GM12873 (cell line): Measurements from ENCODE around the gene CPHXL.

ENCODE experiments used
- CTCF ChIP-seq: IDR thresholded peaks from 2 replicates; pipeline ENCODE4 v1.5.1; 2012; ENCODE audit warnings: low read depth, mild to moderate bottlenecking, moderate library complexity, low read length, control low read depth; ENCODE audit not compliant: insufficient read depth; ENCODE audit errors: missing control alignments

CPHXL gene

GRCh38 chr16:75733305-75734211 is 7.3 kb upstream of the CPHXL start:
- TF ChIP-seq CTCF: no peak

GRCh38 chr16:75732871-75733270 is 6.6 kb upstream of the CPHXL start:
- no peak for TF ChIP-seq CTCF

DNA sequence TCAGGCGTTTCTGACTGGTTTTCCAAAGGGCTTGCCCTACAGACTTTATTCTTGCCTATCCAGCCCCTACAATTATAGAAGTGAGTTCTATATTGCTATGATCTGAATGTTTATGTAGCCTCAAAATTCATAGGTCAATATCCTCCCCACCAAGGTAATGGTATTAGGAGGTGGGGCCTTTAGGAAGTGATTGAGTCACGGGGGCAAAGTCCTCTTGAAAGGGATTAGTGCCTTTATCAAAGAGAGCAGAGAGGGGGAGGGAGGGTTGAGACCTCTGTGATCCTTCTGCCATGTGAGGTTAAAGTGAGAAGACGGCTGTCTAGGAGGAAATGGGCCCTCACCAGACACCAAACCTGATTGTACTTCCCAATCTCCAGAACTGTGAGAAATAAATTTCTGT is 931 bp upstream of the CPHXL start:
- TF ChIP-seq CTCF: no peak

- no peak for TF ChIP-seq CTCF
Measured at GRCh38 chr16:75718452-75718851, 7.8 kb downstream of the CPHXL start.

- TF ChIP-seq CTCF: no peak
Measured at GRCh38 chr16:75714661-75715060, 11.6 kb downstream of the CPHXL start.

- no peak for TF ChIP-seq CTCF
Measured at GRCh38 chr16:75710344-75710743, 15.9 kb downstream of the CPHXL start.

DNA sequence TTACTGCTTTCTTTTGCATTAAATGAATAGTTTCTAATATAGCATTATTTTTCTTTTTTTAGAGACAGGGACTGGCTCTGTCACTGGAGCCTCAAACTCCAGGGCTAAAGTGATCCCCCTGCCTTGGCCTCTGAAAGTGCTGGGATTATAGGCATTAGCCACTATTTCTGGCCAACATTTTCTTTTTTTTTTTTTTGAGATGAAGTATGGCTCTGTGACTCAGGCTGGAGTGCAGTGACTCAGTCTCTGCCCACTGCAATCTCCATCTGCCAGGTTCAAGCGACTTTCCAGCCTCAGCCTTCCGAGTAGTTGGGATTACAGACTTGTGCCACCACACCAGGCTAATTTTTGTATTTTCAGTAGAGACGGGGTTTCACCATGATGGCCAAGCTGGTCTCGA is 23.0 kb downstream of the CPHXL start:
- no peak for TF ChIP-seq CTCF
